ENCODE results near the gene POC1B.
"Not testable (repeated sequence)": the region's sequence is repeated elsewhere in the genome, so short reads cannot be mapped to it uniquely, and the experiment has no call there.

Gene POC1B

GRCh38 chr12:89461649-89462612 is 63.9 kb downstream of the POC1B start:
- peak; percentile 39 for DNase-seq

GRCh38 chr12:89461190-89461589 is 64.7 kb downstream of the POC1B start:
- no peak for DNase-seq

- not testable (repeated sequence) for DNase-seq
Observed at GRCh38 chr12:89459279-89459678, 66.6 kb downstream of the POC1B start.

GRCh38 chr12:89456565-89456964 is 69.3 kb downstream of the POC1B start:
- DNase-seq, result no peak

- no peak for DNase-seq
Observed at GRCh38 chr12:89454080-89454848, 71.6 kb downstream of the POC1B start.

GRCh38 chr12:89453121-89453978 is 72.5 kb downstream of the POC1B start:
- no peak for DNase-seq

GRCh38 chr12:89451841-89452251 is 74.0 kb downstream of the POC1B start:
- no peak for DNase-seq

- DNase-seq, result no peak
Observed at GRCh38 chr12:89450907-89451306, 74.9 kb downstream of the POC1B start.

- DNase-seq, result no peak
Observed at GRCh38 chr12:89448951-89449371, 76.9 kb downstream of the POC1B start.

GRCh38 chr12:89448526-89448925 is 77.3 kb downstream of the POC1B start:
- no peak for DNase-seq

GRCh38 chr12:89439941-89440340 is 85.9 kb downstream of the POC1B start:
- no peak for DNase-seq

- no peak for DNase-seq
Observed at GRCh38 chr12:89437231-89437630, 88.6 kb downstream of the POC1B start.

GRCh38 chr12:89436062-89436461 is 89.8 kb downstream of the POC1B start:
- DNase-seq, result no peak

- DNase-seq, result no peak
Observed at GRCh38 chr12:89433634-89434033, 92.2 kb downstream of the POC1B start.

GRCh38 chr12:89432396-89432795 is 93.5 kb downstream of the POC1B start:
- DNase-seq, result no peak

GRCh38 chr12:89429528-89429927 is 96.3 kb downstream of the POC1B start:
- no peak for DNase-seq

- DNase-seq, result no peak
Observed at GRCh38 chr12:89427508-89428156, 98.2 kb downstream of the POC1B start.

GRCh38 chr12:89424846-89425245 is 101.0 kb downstream of the POC1B start:
- no peak for DNase-seq

GRCh38 chr12:89424389-89424788 is 101.5 kb downstream of the POC1B start:
- no peak for DNase-seq

- no peak for DNase-seq
Observed at GRCh38 chr12:89421092-89421835, 104.6 kb downstream of the POC1B start.

GRCh38 chr12:89418228-89418910 is 107.5 kb downstream of the POC1B start:
- no peak for DNase-seq
